IMR-90 (cell line): Measurements from ENCODE around the gene OXNAD1. TPM values are rescaled to one million over a fixed set of nuclear protein-coding genes. Genes with fewer than 3 reads are reported as not detected.

ENCODE experiments used
- ATAC-seq: fragments of 200-7000 bp; cut with Tn5 transposase; 2 replicates; pipeline ENCODE4 v1.9.1; 2020; ENCODE audit warnings: low read depth, mild to moderate bottlenecking, moderate library complexity
- BruUV-seq: library from RNA; stranded (reverse); fragments of 400-500 nt; replicated peaks from 2 replicates; lab custom pipeline; 2021; lab: Mats Ljungman, UMichigan
- CTCF ChIA-PET: fragments of 300-600 bp; formaldehyde crosslinking; extraction: SDS; loops from one replicate; lab custom pipeline; 2021; ENCODE audit warnings: antibody characterized with exemption; lab: Yijun Ruan, JAX
- POLR2A ChIA-PET: fragments of 300-600 bp; sonication (Branson Sonifier 250); formaldehyde crosslinking; loops from one replicate; lab custom pipeline; 2022; ENCODE audit warnings: antibody characterized with exemption; ENCODE audit not compliant: unreplicated experiment; lab: Charles Lee
- DNase-seq: peaks from one replicate; pipeline ENCODE4 v3.0.0; 2013
- H2AFZ ChIP-seq: replicated peaks from 2 replicates; pipeline ENCODE3; 2013; ENCODE audit warnings: low read length, mild to moderate bottlenecking; ENCODE audit not compliant: poor library complexity
- H2AK5ac ChIP-seq: 2 replicates; pipeline ENCODE4 v1.6.1; 2013; ENCODE audit warnings: low read depth, low read length, inconsistent platforms
- H2AK9ac ChIP-seq: replicated peaks from 2 replicates; pipeline ENCODE3; 2013; ENCODE audit warnings: mild to moderate bottlenecking, low read depth, low read length, moderate library complexity; ENCODE audit not compliant: poor library complexity
- H2BK120ac ChIP-seq: 2 replicates; pipeline ENCODE4 v1.6.1; 2013; ENCODE audit warnings: low read depth, low read length, inconsistent platforms
- H2BK15ac ChIP-seq: 3 replicates; pipeline ENCODE4 v1.6.1; 2013; ENCODE audit warnings: low read depth, low read length, inconsistent platforms
- H2BK20ac ChIP-seq: 2 replicates; pipeline ENCODE4 v1.6.1; 2013; ENCODE audit warnings: low read depth, mild to moderate bottlenecking, inconsistent platforms, low read length, moderate library complexity
- H2BK5ac ChIP-seq: 2 replicates; pipeline ENCODE4 v1.6.1; 2013; ENCODE audit warnings: mild to moderate bottlenecking, low read depth, low read length, inconsistent platforms; ENCODE audit not compliant: poor library complexity, severe bottlenecking
- H3K14ac ChIP-seq: replicated peaks from 2 replicates; pipeline ENCODE4 v1.6.1; 2013; ENCODE audit warnings: low read depth, low read length, inconsistent platforms
- H3K18ac ChIP-seq: 2 replicates; pipeline ENCODE4 v1.6.1; 2013; ENCODE audit warnings: low read depth, low read length, control low read depth
- H3K23ac ChIP-seq: 2 replicates; pipeline ENCODE4 v1.6.1; 2013; ENCODE audit warnings: low read depth, low read length, inconsistent platforms
- H3K27ac ChIP-seq: 2 replicates; pipeline ENCODE4 v1.5.1; 2013; ENCODE audit warnings: mild to moderate bottlenecking, control low read depth, low read length; ENCODE audit not compliant: insufficient read depth
- H3K27me3 ChIP-seq: 2 replicates; pipeline ENCODE4 v1.6.1; 2013; ENCODE audit warnings: low read length; ENCODE audit not compliant: control insufficient read depth, insufficient read depth
- H3K36me3 ChIP-seq: 2 replicates; pipeline ENCODE4 v1.6.1; 2013; ENCODE audit warnings: low read length, mixed read lengths; ENCODE audit not compliant: control insufficient read depth, insufficient read depth
- H3K4ac ChIP-seq: 2 replicates; pipeline ENCODE4 v1.6.1; 2013; ENCODE audit warnings: low read depth, low read length, inconsistent platforms
- H3K4me1 ChIP-seq: 2 replicates; pipeline ENCODE4 v1.6.1; 2013; ENCODE audit warnings: low read length, mixed read lengths; ENCODE audit not compliant: control insufficient read depth, insufficient read depth
- H3K4me2 ChIP-seq: 2 replicates; pipeline ENCODE4 v1.6.1; 2013; ENCODE audit warnings: low read depth, mild to moderate bottlenecking, control low read depth, low read length, moderate library complexity
- H3K4me3 ChIP-seq: 2 replicates; pipeline ENCODE4 v1.5.1; 2013; ENCODE audit warnings: low read depth, mild to moderate bottlenecking, control low read depth, low read length, moderate library complexity; ENCODE audit not compliant: insufficient read depth
- H3K56ac ChIP-seq: 2 replicates; pipeline ENCODE4 v1.6.1; 2013; ENCODE audit warnings: low read length, inconsistent platforms; ENCODE audit not compliant: insufficient read depth; ENCODE audit errors: extremely low read depth
- H3K79me1 ChIP-seq, 2 experiments: 2 replicates each; pipeline ENCODE4 v1.6.1; 2013; ENCODE audit warnings: low read length in 2 of 2, inconsistent platforms in 1 of 2, low read depth in 1 of 2
- H3K9ac ChIP-seq: 2 replicates; pipeline ENCODE4 v1.6.1; 2013; ENCODE audit warnings: low read depth, low read length, control low read depth
- H3K9me1 ChIP-seq: 2 replicates; pipeline ENCODE4 v1.6.1; 2013; ENCODE audit warnings: low read length, inconsistent platforms; ENCODE audit not compliant: insufficient read depth
- H3K9me3 ChIP-seq: 2 replicates; pipeline ENCODE4 v1.6.1; 2013; ENCODE audit warnings: low read length; ENCODE audit not compliant: control insufficient read depth, insufficient read depth
- H4K20me1 ChIP-seq: 2 replicates; pipeline ENCODE4 v1.6.1; 2013; ENCODE audit warnings: low read length, inconsistent platforms; ENCODE audit not compliant: insufficient read depth
- H4K5ac ChIP-seq: 2 replicates; pipeline ENCODE4 v1.6.1; 2013; ENCODE audit warnings: mild to moderate bottlenecking, low read depth, low read length, control low read depth
- H4K8ac ChIP-seq, 2 experiments: 2 replicates each; pipeline ENCODE4 v1.6.1; 2013; ENCODE audit warnings: low read depth in 2 of 2, low read length in 2 of 2, control low read depth in 1 of 2, inconsistent platforms in 1 of 2
- H4K91ac ChIP-seq: 2 replicates; pipeline ENCODE4 v1.6.1; 2013; ENCODE audit warnings: low read depth, low read length, inconsistent platforms; ENCODE audit not compliant: insufficient read depth
- BHLHE40 ChIP-seq: fragments of 150-350 bp; IDR thresholded peaks from 2 replicates; pipeline ENCODE4 v1.6.1; 2016; ENCODE audit warnings: mild to moderate bottlenecking, low read depth, low read length
- CEBPB ChIP-seq: IDR thresholded peaks from 2 replicates; pipeline ENCODE4 v1.6.1; 2012; ENCODE audit warnings: low read depth, low read length, improper control_type of control experiment
- CHD1 ChIP-seq: IDR thresholded peaks from 2 replicates; pipeline ENCODE4 v1.6.1; 2012; ENCODE audit warnings: low read depth, low read length, improper control_type of control experiment
- FOS ChIP-seq: fragments of 150-350 bp; IDR thresholded peaks from 2 replicates; pipeline ENCODE4 v1.6.1; 2016; ENCODE audit warnings: low read depth, low read length
- MAFK ChIP-seq: IDR thresholded peaks from 2 replicates; pipeline ENCODE4 v1.6.1; 2012; ENCODE audit warnings: low read depth, low read length, improper control_type of control experiment
- MAZ ChIP-seq: IDR thresholded peaks from 2 replicates; pipeline ENCODE4 v1.6.1; 2012; ENCODE audit warnings: low read depth, mild to moderate bottlenecking, low read length, improper control_type of control experiment, moderate library complexity, borderline replicate concordance
- MXI1 ChIP-seq: IDR thresholded peaks from 2 replicates; pipeline ENCODE4 v1.6.1; 2012; ENCODE audit warnings: low read depth, mild to moderate bottlenecking, low read length, moderate library complexity, borderline replicate concordance
- NFE2L2 ChIP-seq: fragments of 150-350 bp; IDR thresholded peaks from 2 replicates; pipeline ENCODE4 v1.6.1; 2016; ENCODE audit warnings: low read depth, mild to moderate bottlenecking, low read length
- POLR2A ChIP-seq: IDR thresholded peaks from 2 replicates; pipeline ENCODE4 v1.6.1; 2012; ENCODE audit warnings: mild to moderate bottlenecking, low read depth, low read length
- RAD21 ChIP-seq: IDR thresholded peaks from 2 replicates; pipeline ENCODE4 v1.6.1; 2012; ENCODE audit warnings: low read length, improper control_type of control experiment
- RCOR1 ChIP-seq: IDR thresholded peaks from 2 replicates; pipeline ENCODE4 v1.6.1; 2012; ENCODE audit warnings: mild to moderate bottlenecking, low read length, improper control_type of control experiment; ENCODE audit not compliant: insufficient replicate concordance
- RFX5 ChIP-seq: IDR thresholded peaks from 2 replicates; pipeline ENCODE4 v1.8.0; 2012; ENCODE audit warnings: low read depth, mild to moderate bottlenecking, low read length, moderate library complexity
- SMC3 ChIP-seq: fragments of 150-350 bp; IDR thresholded peaks from 2 replicates; pipeline ENCODE4 v1.6.1; 2016; ENCODE audit warnings: low read depth, mild to moderate bottlenecking, antibody characterized with exemption, low read length, moderate library complexity
- WGBS, 2 experiments: methylation state at CpG; one replicate each; pipeline versions ENCODE4 v1.1.5 to v1.1.7; 2013; ENCODE audit warnings: missing lambda C conversion rate in 2 of 2; ENCODE audit not compliant: insufficient read length in 1 of 2; ENCODE audit errors: extremely low coverage in 2 of 2; 5-methylcytosine and 5-hydroxymethylcytosine counted together
- dilution Hi-C: fragments of 300-500 bp; cut with HindIII; formaldehyde crosslinking; loops from one replicate; pipeline ENCODE4 v1.14.3; 2018; ENCODE audit warnings: low sequenced_read_pairs; ENCODE audit not compliant: unreplicated experiment
- in situ Hi-C: fragments of 300-500 bp; cut with MboI; formaldehyde crosslinking; loops from 3 replicates; pipeline ENCODE4 v1.14.3; 2019; ENCODE audit warnings: low sequenced_read_pairs, inconsistent platforms, mixed read lengths
- intact Hi-C: fragments of 100-400 bp; cut with micrococcal nuclease; formaldehyde crosslinking; loops from 2 replicates; pipeline ENCODE4 v1.10.0; 2022
- polyA plus RNA-seq, 3 experiments: library from polyadenylated mRNA; depleted of rRNA; stranded (reverse); fragments of >200 nt; gene quantifications; 2 replicates each; pipeline ENCODE4 v1.2.3, GENCODE V29; 2012; ENCODE audit warnings: low replicate concordance in 1 of 3
- total RNA-seq: library from RNA; depleted of rRNA; stranded (reverse); fragments of >200 nt; gene quantifications from 2 replicates; pipeline ENCODE4 v1.2.3, GENCODE V29; 2012
- TF ChIP-seq, protein P1 (sequence below): conservative IDR thresholded peaks from 2 replicates; pipeline ENCODE4 v1.5.1; 2012; ENCODE audit warnings: mild to moderate bottlenecking, low read depth, low read length, improper control_type of control experiment
- TF ChIP-seq, protein P2 (sequence below): fragments of 150-350 bp; IDR thresholded peaks from 2 replicates; pipeline ENCODE4 v1.6.1; 2017; ENCODE audit warnings: mild to moderate bottlenecking, antibody characterized with exemption, low read length, low read depth
- TF ChIP-seq, protein P3 (sequence below): fragments of 150-350 bp; IDR thresholded peaks from 2 replicates; pipeline ENCODE4 v1.6.1; 2016; ENCODE audit warnings: low read depth, mild to moderate bottlenecking, low read length, moderate library complexity, borderline replicate concordance

OXNAD1 gene
- total and polyA plus RNA-seq, 2 of the 4 experiments (the other 2 are of a cell fraction): 6.2 to 11.3 TPM

DNA sequence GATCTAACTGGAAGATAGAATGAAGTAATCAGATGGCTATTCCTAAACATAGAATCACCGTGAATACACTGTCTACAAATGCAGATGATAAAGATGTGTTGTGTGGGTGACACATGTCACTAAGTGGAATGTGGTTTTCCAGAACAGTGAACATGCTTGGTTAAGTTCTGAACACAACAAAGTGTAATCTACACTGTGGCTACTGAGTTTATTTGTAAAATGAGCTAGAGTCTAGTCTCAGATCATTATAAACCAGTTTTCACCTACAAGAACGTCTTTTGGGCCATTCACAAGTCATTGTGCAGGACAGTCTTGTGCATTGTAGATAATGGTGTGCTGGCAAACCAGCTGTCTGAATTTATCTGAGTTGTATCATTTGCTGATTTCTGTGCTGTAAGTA lies 35.3 kb downstream of the OXNAD1 start:
- Histone ChIP-seq H3K56ac (no peak overlapping the region), H3K36me3 (peaks cover 6% of the 10 kb centered on the region; the same call in 1 of the 2 replicates), H3K4me2 (no peak overlapping the region), H3K9me1 (peaks cover 5% of the 10 kb centered on the region), H3K9ac (no peak overlapping the region), H3K4me3 (no peak overlapping the region), H3K4ac (no peak overlapping the region), H3K9me3 (no peaks in the 10 kb centered on the region), H4K5ac (no peak overlapping the region), H2AK9ac (no peak overlapping the region), H3K18ac (no peak overlapping the region), H3K14ac (no peak overlapping the region), H2BK20ac (no peak overlapping the region), H2BK5ac (no peak overlapping the region), H2BK120ac (no peak overlapping the region), H3K27ac (no peak overlapping the region), H4K20me1 (no peaks in the 10 kb centered on the region), H2BK15ac (no peak overlapping the region), H3K23ac (no peak overlapping the region), H2AFZ (no peak overlapping the region), H4K91ac (no peak overlapping the region), H3K79me1 (no peaks in the 10 kb centered on the region), H3K4me1 (0 out of 2 replicates have a peak, but pooled peaks cover 2% of the 10 kb centered on the region), H4K8ac (no peak overlapping the region), H3K27me3 (no peaks in the 10 kb centered on the region), H2AK5ac (no peak overlapping the region)
- ChIA-PET CTCF (interaction anchor here (0.6 kb wide), 1 partner anchor 116 kb away, joined by 3 read pairs; no protein-coding TSS in a partner anchor), POLR2A (no interaction called here)
- BruUV-seq: no TSS peak
- intact Hi-C loops: no loop called here
- no CpG with 5 or more reads among the region's 2 CpGs for WGBS, 2 experiments
- DNase-seq (no peak), ATAC-seq (peak; percentile 22; the same call in 1 of the 2 replicates)
- dilution Hi-C loops: no loop called here
- in situ Hi-C loops: no loop called here
- no peak for TF ChIP-seq MAFK
- TF ChIP-seq NFE2L2: no peak
- TF ChIP-seq RCOR1: no peak
- TF ChIP-seq CHD1: no peak
- no peak for TF ChIP-seq MXI1
- TF ChIP-seq, protein P1, sequence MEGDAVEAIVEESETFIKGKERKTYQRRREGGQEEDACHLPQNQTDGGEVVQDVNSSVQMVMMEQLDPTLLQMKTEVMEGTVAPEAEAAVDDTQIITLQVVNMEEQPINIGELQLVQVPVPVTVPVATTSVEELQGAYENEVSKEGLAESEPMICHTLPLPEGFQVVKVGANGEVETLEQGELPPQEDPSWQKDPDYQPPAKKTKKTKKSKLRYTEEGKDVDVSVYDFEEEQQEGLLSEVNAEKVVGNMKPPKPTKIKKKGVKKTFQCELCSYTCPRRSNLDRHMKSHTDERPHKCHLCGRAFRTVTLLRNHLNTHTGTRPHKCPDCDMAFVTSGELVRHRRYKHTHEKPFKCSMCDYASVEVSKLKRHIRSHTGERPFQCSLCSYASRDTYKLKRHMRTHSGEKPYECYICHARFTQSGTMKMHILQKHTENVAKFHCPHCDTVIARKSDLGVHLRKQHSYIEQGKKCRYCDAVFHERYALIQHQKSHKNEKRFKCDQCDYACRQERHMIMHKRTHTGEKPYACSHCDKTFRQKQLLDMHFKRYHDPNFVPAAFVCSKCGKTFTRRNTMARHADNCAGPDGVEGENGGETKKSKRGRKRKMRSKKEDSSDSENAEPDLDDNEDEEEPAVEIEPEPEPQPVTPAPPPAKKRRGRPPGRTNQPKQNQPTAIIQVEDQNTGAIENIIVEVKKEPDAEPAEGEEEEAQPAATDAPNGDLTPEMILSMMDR: no peak
- no peak for TF ChIP-seq CEBPB
- TF ChIP-seq SMC3: no peak
- TF ChIP-seq MAZ: no peak
- TF ChIP-seq, protein P2, sequence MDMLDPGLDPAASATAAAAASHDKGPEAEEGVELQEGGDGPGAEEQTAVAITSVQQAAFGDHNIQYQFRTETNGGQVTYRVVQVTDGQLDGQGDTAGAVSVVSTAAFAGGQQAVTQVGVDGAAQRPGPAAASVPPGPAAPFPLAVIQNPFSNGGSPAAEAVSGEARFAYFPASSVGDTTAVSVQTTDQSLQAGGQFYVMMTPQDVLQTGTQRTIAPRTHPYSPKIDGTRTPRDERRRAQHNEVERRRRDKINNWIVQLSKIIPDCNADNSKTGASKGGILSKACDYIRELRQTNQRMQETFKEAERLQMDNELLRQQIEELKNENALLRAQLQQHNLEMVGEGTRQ: no peak
- no peak for TF ChIP-seq POLR2A
- TF ChIP-seq RAD21: no peak
- TF ChIP-seq RFX5: no peak
- TF ChIP-seq, protein P3, sequence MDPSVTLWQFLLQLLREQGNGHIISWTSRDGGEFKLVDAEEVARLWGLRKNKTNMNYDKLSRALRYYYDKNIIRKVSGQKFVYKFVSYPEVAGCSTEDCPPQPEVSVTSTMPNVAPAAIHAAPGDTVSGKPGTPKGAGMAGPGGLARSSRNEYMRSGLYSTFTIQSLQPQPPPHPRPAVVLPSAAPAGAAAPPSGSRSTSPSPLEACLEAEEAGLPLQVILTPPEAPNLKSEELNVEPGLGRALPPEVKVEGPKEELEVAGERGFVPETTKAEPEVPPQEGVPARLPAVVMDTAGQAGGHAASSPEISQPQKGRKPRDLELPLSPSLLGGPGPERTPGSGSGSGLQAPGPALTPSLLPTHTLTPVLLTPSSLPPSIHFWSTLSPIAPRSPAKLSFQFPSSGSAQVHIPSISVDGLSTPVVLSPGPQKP: no peak
- TF ChIP-seq FOS: no peak
- no peak for TF ChIP-seq BHLHE40
